AG09319 (cell line): ENCODE measurements around the gene IDUA.

Source experiments
- DNase-seq: peaks from one replicate; pipeline ENCODE4 v3.0.0-alpha.2; 2010; ENCODE audit warnings: low read depth; ENCODE audit errors: extremely low read depth
- TF ChIP-seq, protein P1 (sequence below): IDR thresholded peaks from 2 replicates; pipeline ENCODE4 v1.5.1; 2011; ENCODE audit warnings: low read depth, mild to moderate bottlenecking, inconsistent platforms, low read length, moderate library complexity

IDUA gene

DNA sequence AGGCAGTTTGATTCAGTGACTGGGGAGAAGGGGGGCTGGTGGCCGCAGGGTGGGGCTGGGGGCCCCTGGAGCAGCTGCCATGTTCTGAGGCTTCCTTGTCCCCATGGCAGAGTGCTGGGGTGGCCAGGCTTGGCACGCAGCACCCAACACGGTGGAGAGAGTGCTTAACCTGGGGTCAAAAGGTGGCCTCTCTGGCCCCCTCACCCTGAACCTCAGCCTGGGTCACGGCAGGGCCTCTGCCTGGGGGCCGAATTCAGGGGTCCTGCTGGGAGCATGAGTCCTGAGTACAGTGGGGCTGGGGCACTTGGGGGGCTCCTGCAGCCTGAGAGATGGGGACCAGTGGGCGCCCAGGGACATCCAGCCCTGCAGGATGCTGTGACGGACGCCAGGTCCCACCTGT is 44.5 kb downstream of the IDUA start:
- TF ChIP-seq, protein P1, sequence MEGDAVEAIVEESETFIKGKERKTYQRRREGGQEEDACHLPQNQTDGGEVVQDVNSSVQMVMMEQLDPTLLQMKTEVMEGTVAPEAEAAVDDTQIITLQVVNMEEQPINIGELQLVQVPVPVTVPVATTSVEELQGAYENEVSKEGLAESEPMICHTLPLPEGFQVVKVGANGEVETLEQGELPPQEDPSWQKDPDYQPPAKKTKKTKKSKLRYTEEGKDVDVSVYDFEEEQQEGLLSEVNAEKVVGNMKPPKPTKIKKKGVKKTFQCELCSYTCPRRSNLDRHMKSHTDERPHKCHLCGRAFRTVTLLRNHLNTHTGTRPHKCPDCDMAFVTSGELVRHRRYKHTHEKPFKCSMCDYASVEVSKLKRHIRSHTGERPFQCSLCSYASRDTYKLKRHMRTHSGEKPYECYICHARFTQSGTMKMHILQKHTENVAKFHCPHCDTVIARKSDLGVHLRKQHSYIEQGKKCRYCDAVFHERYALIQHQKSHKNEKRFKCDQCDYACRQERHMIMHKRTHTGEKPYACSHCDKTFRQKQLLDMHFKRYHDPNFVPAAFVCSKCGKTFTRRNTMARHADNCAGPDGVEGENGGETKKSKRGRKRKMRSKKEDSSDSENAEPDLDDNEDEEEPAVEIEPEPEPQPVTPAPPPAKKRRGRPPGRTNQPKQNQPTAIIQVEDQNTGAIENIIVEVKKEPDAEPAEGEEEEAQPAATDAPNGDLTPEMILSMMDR = no peak

DNA sequence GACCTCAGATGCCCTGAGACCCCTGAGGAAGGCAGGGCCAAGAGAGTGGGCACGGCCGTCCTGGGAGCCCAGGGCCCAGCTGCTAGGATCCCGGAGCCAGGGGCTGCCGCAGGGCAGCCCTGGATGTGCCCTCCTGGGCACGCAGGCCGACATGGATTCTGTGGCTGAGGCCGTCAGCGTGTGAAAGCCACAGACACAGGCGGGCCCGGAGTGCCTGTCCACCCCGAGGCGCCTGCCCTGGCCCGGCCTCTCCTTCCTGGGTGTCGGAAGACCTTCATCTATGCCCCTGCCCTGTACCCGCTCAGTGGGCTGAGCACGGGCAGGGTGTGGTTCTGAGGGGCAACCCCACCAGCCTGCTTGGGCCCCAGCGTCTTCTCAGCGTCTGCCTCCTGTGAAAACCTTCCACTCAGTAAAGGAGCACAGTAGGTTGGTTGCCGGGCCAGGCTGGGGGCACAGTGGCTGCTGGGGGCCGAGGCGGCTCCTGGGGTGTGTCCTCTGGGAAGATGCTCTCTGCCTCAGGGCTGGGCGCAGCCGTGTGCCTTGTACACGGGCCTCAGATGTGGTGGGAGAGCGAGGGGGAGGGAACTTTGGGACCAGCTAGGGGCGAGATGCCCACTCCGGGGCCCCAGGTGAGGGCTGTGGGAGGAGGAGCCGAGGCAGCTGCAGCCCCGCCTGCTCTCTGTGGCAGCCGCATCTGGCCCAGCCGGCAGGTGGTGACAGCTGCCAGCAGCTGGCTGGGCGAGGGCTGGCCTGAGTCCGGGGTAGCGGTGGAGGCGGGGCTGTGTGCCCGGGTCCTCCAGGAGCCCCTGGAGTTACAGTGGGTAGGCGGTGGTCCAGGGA is 45.3 kb downstream of the IDUA start:
- no peak for DNase-seq
- TF ChIP-seq, protein P1 = no peak

More for the DNA sequence above, 44.5 kb downstream of the IDUA start:
- DNase-seq = no peak

DNA sequence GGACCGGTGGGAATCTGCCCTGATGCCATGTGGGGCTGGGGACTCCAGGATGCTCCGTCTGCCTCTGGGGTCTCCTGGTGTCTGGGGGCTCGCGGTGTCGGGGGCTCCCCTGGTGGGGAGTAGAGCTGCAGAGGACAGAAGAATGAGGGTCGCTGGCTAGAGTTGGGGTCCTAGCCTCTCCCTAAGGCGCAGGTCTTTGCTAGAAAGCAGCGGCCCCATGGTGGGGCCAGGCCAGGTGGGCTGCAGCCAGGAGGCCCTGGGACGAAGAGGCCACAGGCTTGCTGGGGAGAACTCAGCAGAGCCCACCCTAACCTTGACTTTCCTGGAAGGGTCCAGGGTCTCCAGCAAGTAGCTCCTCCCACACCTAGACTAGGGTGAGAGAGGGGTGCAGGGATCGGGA is 46.0 kb downstream of the IDUA start:
- no peak for DNase-seq
- TF ChIP-seq, protein P1 = no peak

GRCh38 chr4:1033840-1034551 is 47.2 kb downstream of the IDUA start:
- TF ChIP-seq, protein P1 = no peak
- no peak for DNase-seq

DNA sequence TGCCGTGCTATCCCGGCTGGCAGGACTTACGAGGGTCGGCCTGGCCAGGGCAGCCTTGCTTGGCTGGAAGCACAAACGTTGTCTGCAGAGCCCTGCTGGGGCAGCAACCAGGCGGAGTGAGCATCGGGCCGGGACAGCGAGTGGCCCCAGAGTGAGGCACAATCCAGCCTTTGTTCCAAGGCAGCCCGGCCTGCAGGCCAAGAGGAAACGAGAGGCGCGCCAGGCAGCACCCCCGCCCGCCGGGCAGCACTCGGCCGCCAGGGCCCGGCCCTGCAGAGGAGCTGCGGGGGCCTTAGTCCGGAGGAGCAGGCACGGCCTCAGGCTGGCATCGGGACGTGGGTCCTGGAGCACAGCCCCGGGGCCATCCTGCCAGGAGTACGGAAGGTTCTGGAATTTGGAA is 48.7 kb downstream of the IDUA start:
- DNase-seq = no peak
- TF ChIP-seq, protein P1 = no peak

DNA sequence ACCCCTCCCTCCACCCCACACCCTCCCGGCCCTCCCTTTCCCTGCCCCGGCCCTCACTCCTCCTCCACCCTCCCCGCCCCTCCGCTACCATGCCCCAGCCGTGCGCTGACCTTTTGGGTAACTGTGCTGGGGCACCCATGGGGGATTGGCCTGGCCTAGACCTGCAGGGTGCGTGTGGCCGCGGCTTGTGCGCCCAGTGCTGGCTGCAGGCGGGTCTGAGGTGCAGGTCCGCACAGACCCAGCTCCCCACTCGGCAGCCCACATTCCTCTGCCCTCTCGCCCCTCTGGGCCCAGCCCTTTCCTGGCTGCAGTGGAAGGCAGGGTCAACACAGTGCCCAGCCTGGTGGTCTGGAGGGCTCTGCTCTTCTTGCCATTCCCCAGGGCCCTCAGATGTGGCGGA is 49.3 kb downstream of the IDUA start:
- TF ChIP-seq, protein P1 = no peak
- no peak for DNase-seq

DNA sequence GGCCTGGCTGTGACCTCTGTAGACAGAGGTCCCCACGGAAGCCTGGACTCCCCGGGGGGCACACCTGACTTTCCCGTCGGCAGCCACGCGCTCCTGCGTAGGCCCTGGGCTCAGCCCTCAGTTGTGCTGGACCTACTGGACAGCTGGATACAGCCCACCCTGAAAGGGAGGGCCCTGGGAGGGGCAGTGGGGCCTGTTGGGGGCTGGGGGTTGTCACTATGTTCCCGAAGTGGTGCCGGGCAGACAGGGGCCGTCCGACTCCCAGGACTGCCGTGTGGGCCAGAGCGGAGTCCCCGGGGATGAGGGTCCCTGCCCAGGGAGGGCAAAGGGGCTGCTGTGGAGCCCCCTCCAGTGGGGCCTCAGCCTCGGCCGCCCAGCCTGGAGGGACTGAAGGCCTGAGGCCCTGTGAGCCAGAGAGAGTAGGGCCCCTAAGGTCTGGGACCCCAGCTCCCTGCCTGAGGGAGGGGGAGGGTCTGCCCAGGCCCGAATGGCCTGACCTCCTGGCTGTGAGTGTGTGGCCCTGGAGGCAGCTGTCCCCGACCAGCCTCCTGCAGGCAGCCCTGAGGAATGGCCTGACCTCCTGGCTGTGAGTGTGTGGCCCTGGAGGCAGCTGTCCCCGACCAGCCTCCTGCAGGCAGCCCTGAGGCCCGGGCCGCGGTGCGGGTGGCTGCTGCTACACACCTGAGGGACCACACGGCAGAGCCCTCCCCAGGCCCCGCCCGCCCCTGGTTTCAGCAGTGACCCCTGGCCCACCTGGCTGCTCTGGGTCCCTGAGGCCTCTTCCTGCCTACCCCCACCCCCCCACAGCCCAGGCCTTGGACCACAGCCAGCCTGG is 50.3 kb downstream of the IDUA start:
- TF ChIP-seq, protein P1 = no peak
- DNase-seq = no peak
